K562 (cell line): ENCODE measurements around the gene RBSN. TPM values are rescaled to one million over a fixed set of nuclear protein-coding genes. Genes with fewer than 3 reads are reported as not detected.

Experiments
- BACH1 ChIP-seq: fragments of 200-800 bp; sonication (Bioruptor generic); IDR thresholded peaks from 2 replicates; pipeline ENCODE4 v1.6.1; 2016; ENCODE audit warnings: missing genetic modification characterization, missing compliant biosample characterization
- ELF2 ChIP-seq: fragments of 250-450 bp; sonication (Bioruptor Pico); IDR thresholded peaks from 2 replicates; pipeline ENCODE4 v1.5.0; 2021; ENCODE audit warnings: mild to moderate bottlenecking
- IRF9 ChIP-seq: fragments of 450-650 bp; IDR thresholded peaks from 2 replicates; pipeline ENCODE4 v1.6.1; 2016; ENCODE audit warnings: missing biosample characterization, missing genetic modification characterization
- KAT2B ChIP-seq: IDR thresholded peaks from one replicate; pipeline ENCODE4 v1.6.1; 2012; ENCODE audit warnings: low read depth, mild to moderate bottlenecking, control low read depth, inconsistent platforms, low read length, moderate library complexity
- KLF1 ChIP-seq: fragments of 450-650 bp; IDR thresholded peaks from 2 replicates; pipeline ENCODE4 v1.6.1; 2016; ENCODE audit warnings: missing genetic modification characterization, missing compliant biosample characterization
- MNT ChIP-seq, 2 experiments: fragments of 450-650 bp; conservative IDR thresholded peaks; 2 replicates each; pipeline ENCODE4 v1.6.1; 2017; ENCODE audit warnings: mild to moderate bottlenecking in 2 of 2, moderate library complexity in 2 of 2
- PBX2 ChIP-seq, 2 experiments: IDR thresholded peaks in 1 of 2; conservative IDR thresholded peaks in 1 of 2; 2 replicates each; pipeline ENCODE4 v1.6.1; 2016; ENCODE audit warnings: low read depth in 2 of 2, mild to moderate bottlenecking in 1 of 2, missing compliant biosample characterization in 1 of 2, missing genetic modification characterization in 1 of 2, moderate library complexity in 1 of 2
- RBM17 ChIP-seq: fragments of 200-400 bp; formaldehyde crosslinking; IDR thresholded peaks from 2 replicates; pipeline ENCODE4 v1.6.1; 2017; ENCODE audit warnings: low read depth, mild to moderate bottlenecking, low read length, borderline replicate concordance
- TAL1 ChIP-seq: fragments of 450-650 bp; IDR thresholded peaks from 2 replicates; pipeline ENCODE4 v1.6.1; 2016; ENCODE audit warnings: mild to moderate bottlenecking
- TCF7L2 ChIP-seq: fragments of 150-350 bp; IDR thresholded peaks from 2 replicates; pipeline ENCODE4 v1.6.1; 2016; ENCODE audit warnings: low read depth, mild to moderate bottlenecking, low read length, moderate library complexity
- TEAD4 ChIP-seq, 2 experiments: sonication (generic) in 1 of 2; formaldehyde crosslinking in 1 of 2; IDR thresholded peaks; 2 replicates each; pipeline versions ENCODE4 v1.6.1 to v1.8.0; 2012 to 2022; ENCODE audit warnings: borderline replicate concordance in 1 of 2, inconsistent platforms in 1 of 2, low read length in 1 of 2, mild to moderate bottlenecking in 1 of 2, missing genetic modification reagents in 1 of 2
- UBTF ChIP-seq, 2 experiments: IDR thresholded peaks; 2 replicates each; pipeline ENCODE4 v1.6.1; 2012; ENCODE audit warnings: improper control_type of control experiment in 2 of 2, low read depth in 2 of 2, low read length in 2 of 2, borderline replicate concordance in 1 of 2
- USF1 ChIP-seq: sonication (generic); formaldehyde crosslinking; IDR thresholded peaks from 2 replicates; pipeline ENCODE4 v1.9.0; 2022; ENCODE audit warnings: mild to moderate bottlenecking, missing genetic modification reagents
- ZNF133 ChIP-seq: fragments of 250-450 bp; sonication (Bioruptor Pico); IDR thresholded peaks from 2 replicates; pipeline ENCODE4 v1.4.0; 2020; ENCODE audit warnings: mild to moderate bottlenecking
- ZNF830 ChIP-seq: fragments of 250-450 bp; sonication (Bioruptor Pico); IDR thresholded peaks from 2 replicates; pipeline ENCODE4 v1.5.0; 2021; ENCODE audit warnings: mild to moderate bottlenecking
- polyA plus RNA-seq, 8 experiments: library from polyadenylated mRNA; depleted of rRNA in 4 of 8; stranded (reverse) in 5 of 8; unstranded in 3 of 8; fragments of >200 nt; fragmentation: Nextera tagmentation in 2 of 8; fragmentation: Illumina TruSeq in 1 of 8; extraction: Ambion mirVana in 2 of 8; extraction: Trizol in 1 of 8; gene quantifications; 2 replicates each; pipeline versions ENCODE4 v1.2.1 to v1.2.3, GENCODE V29; 2011 to 2014; ENCODE audit warnings: inconsistent platforms in 1 of 8, missing spikeins in 1 of 8
- total RNA-seq, 7 experiments: library from RNA; depleted of rRNA in 6 of 7; stranded (reverse); fragments of >200 nt in 6 of 7; fragmentation: Illumina TruSeq in 2 of 7; extraction: Trizol in 2 of 7; gene quantifications; 2 replicates each; pipeline versions ENCODE4 v1.2.1 to v1.2.3, GENCODE V29; 2011 to 2021; ENCODE audit warnings: low replicate concordance in 1 of 7

The RBSN gene
- total and polyA plus RNA-seq, 9 of the 15 experiments (the other 6 are each of a cell fraction or from before 2014, with no cell fraction given) = 2.9 to 19.6 (median 15.0) TPM

- TF ChIP-seq TCF7L2 (no peak), TEAD4 (IDR thresholded peaks at IDR 0.05; ENCODE audit: low read length) (peak; percentile 100), TEAD4 (CRISPR knock-in tag; IDR thresholded peaks at IDR 0.05; ENCODE audit: borderline replicate concordance) (no peak), TAL1 (peak; percentile 99), PBX2 (CRISPR knock-in tag; IDR thresholded peaks at IDR 0.05; ENCODE audit: low read depth) (0 out of 2 replicates have a peak, but pooled peaks have one; percentile 19), PBX2 (tag; conservative IDR thresholded peaks at IDR 0.05; ENCODE audit: low read depth) (peak; percentile 84), KLF1 (peak; percentile 17; the same call in 1 of the 2 replicates), KAT2B (no peak), UBTF (IDR thresholded peaks at IDR 0.05; ENCODE audit: borderline replicate concordance in 1 of 2, low read depth in 2 of 2, low read length in 2 of 2) (peak; percentile 28 to 63; a peak in 1 of 4 replicates), USF1 (CRISPR knock-in tag) (no peak), RBM17 (no peak), ELF2 (CRISPR knock-in tag) (no peak), BACH1 (tag) (peak; percentile 73; the same call in 1 of the 2 replicates), ZNF133 (no peak), IRF9 (no peak), MNT (conservative IDR thresholded peaks at IDR 0.05) (peak in 1 of 2 experiments; percentile 80; a peak in 2 of 4 replicates), ZNF830 (no peak; the same call in 1 of the 2 replicates)
Measured at GRCh38 chr3:15052335-15053242, 46.4 kb downstream of the RBSN start (continued).
